PC-9 (cell line): ENCODE results near the gene ACAT2. TPM values are rescaled to one million over a fixed set of nuclear protein-coding genes. Genes with fewer than 3 reads are reported as not detected.

Experiments used
- BruUV-seq: library from RNA; stranded (reverse); fragments of 400-500 nt; replicated peaks from 2 replicates; lab custom pipeline; 2021; lab: Mats Ljungman, UMichigan
- CTCF ChIA-PET: fragments of 300-600 bp; sonication (Branson Sonifier 250); formaldehyde crosslinking; loops from one replicate; lab custom pipeline; 2022; ENCODE audit warnings: antibody characterized with exemption; lab: Charles Lee
- POLR2A ChIA-PET: fragments of 300-600 bp; sonication (Branson Sonifier 250); formaldehyde crosslinking; loops from one replicate; lab custom pipeline; 2022; ENCODE audit warnings: antibody characterized with exemption; ENCODE audit not compliant: unreplicated experiment; lab: Charles Lee
- DNase-seq, 2 experiments: peaks; one replicate each; pipeline versions ENCODE4 v3.0.0 to v3.0.0-alpha.2; 2015 to 2022; ENCODE audit warnings: mixed read lengths in 1 of 2
- H2AFZ ChIP-seq: fragments of 200-600 bp; sonication (generic); 2 replicates; pipeline ENCODE4 v1.8.1; 2017; ENCODE audit warnings: antibody characterized with exemption
- H3F3A ChIP-seq: fragments of 200-600 bp; sonication (generic); 2 replicates; pipeline ENCODE4 v1.8.1; 2017; ENCODE audit warnings: antibody characterized with exemption, mild to moderate bottlenecking, low read depth; ENCODE audit not compliant: insufficient read depth
- H3K27ac ChIP-seq: fragments of 200-600 bp; sonication (generic); 2 replicates; pipeline ENCODE4 v1.6.1; 2016; ENCODE audit warnings: mixed run types
- H3K27me3 ChIP-seq: fragments of 200-600 bp; sonication (generic); 2 replicates; pipeline ENCODE4 v1.6.1; 2016; ENCODE audit warnings: low read depth, mixed run types; ENCODE audit not compliant: insufficient read depth
- H3K36me3 ChIP-seq: fragments of 200-600 bp; sonication (generic); 2 replicates; pipeline ENCODE4 v1.6.1; 2016; ENCODE audit warnings: low read depth, mixed run types
- H3K4me1 ChIP-seq: fragments of 200-600 bp; sonication (generic); replicated peaks from 2 replicates; pipeline ENCODE4 v1.6.1; 2016; ENCODE audit warnings: mixed run types; ENCODE audit not compliant: insufficient read depth
- H3K4me2 ChIP-seq: fragments of 200-600 bp; sonication (generic); 2 replicates; pipeline ENCODE4 v1.6.1; 2017; ENCODE audit warnings: mixed run types
- H3K4me3 ChIP-seq: fragments of 200-600 bp; sonication (generic); 2 replicates; pipeline ENCODE4 v1.6.1; 2016; ENCODE audit warnings: mixed run types
- H3K79me2 ChIP-seq: fragments of 200-600 bp; sonication (generic); 2 replicates; pipeline ENCODE4 v1.6.1; 2017; ENCODE audit warnings: low read depth, mixed run types
- H3K9me2 ChIP-seq: fragments of 200-600 bp; sonication (generic); 2 replicates; pipeline ENCODE4 v1.8.1; 2017; ENCODE audit warnings: mild to moderate bottlenecking; ENCODE audit not compliant: insufficient read depth
- H3K9me3 ChIP-seq: fragments of 200-600 bp; sonication (generic); 2 replicates; pipeline ENCODE4 v1.8.1; 2016; ENCODE audit warnings: low read depth; ENCODE audit not compliant: insufficient read depth
- H4K20me1 ChIP-seq: fragments of 200-600 bp; sonication (generic); 2 replicates; pipeline ENCODE4 v1.8.1; 2017; ENCODE audit not compliant: insufficient read depth
- CTCF ChIP-seq: fragments of 200-600 bp; sonication (generic); conservative IDR thresholded peaks from 2 replicates; pipeline ENCODE4 v1.6.1; 2017; ENCODE audit warnings: mixed run types, antibody characterized with exemption, mild to moderate bottlenecking, moderate library complexity
- EZH2 ChIP-seq: fragments of 200-600 bp; sonication (generic); IDR thresholded peaks from 2 replicates; pipeline ENCODE4 v1.8.0; 2017; ENCODE audit warnings: antibody characterized with exemption, low read depth
- intact Hi-C: fragments of 100-400 bp; cut with micrococcal nuclease; formaldehyde crosslinking; loops from one replicate; pipeline ENCODE4 v1.10.0; 2022; ENCODE audit not compliant: unreplicated experiment
- total RNA-seq: library from RNA; stranded (reverse); gene quantifications from 2 replicates; pipeline ENCODE4 v1.2.3, GENCODE V29; 2021

The ACAT2 gene
- total RNA-seq, 1 experiment from 2014 or later: 71.0 TPM

GRCh38 chr6:159727717-159728445 lies 34.0 kb upstream of the ACAT2 start:
- no peaks in the 10 kb centered on the region for H3K9me3 ChIP-seq
- H3K27ac ChIP-seq: peak overlapping the region; percentile 91
- H4K20me1 ChIP-seq: peaks cover 48% of the 10 kb centered on the region
- peaks cover 17% of the 10 kb centered on the region for H3K4me1 ChIP-seq
- H3K4me3 ChIP-seq: peak overlapping the region; percentile 69
- no peaks in the 10 kb centered on the region for H3K27me3 ChIP-seq
- intact Hi-C loops: loop anchor here (1.0 to 2.0 kb wide), 3 partner anchors 33 to 63 kb away; partner anchors contain the start of genes ACAT2 and MRPL18
- no peaks in the 10 kb centered on the region for H3K9me2 ChIP-seq
- ChIA-PET CTCF (interaction anchor here (1.1 kb wide), 1 partner anchor 37 kb away, joined by 4 read pairs; no protein-coding TSS in a partner anchor), POLR2A (no interaction called here)
- peaks cover 4% of the 10 kb centered on the region; the same call in 1 of the 2 replicates for H3F3A ChIP-seq
- H2AFZ ChIP-seq: peak overlapping the region; percentile 66
- peaks cover 93% of the 10 kb centered on the region for H3K79me2 ChIP-seq
- H3K4me2 ChIP-seq: peak overlapping the region; percentile 96
- no peak for DNase-seq
- peaks cover 18% of the 10 kb centered on the region for H3K36me3 ChIP-seq
- TSS peak; percentile 37 for BruUV-seq
- TF ChIP-seq EZH2 (no peak), CTCF (no peak)

DNA sequence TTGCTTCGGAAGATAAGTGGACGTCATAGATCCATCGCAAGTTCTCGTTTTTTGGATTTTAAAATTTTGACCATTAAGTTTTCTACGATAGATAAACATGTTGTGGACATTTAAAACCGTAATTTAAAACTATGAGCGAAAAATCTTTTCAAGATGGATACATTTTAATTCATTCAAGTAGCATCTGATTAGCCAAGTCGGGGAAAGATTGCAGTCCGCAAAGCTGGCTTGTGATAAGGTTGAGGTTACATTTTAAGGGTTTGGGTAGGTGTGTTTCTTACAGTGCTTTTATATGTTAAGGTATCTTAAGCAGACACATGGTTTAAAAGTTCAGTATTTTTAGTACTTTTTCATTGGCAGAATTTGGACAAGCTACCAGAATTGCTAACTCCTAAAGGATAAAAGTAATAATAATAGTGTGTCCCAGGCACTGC lies 33.3 kb upstream of the ACAT2 start:
- H3F3A ChIP-seq: peaks cover 4% of the 10 kb centered on the region; the same call in 1 of the 2 replicates
- intact Hi-C loops: no loop called here
- POLR2A ChIA-PET: no interaction called here
- peaks cover 17% of the 10 kb centered on the region for H3K4me1 ChIP-seq
- H3K9me2 ChIP-seq: no peaks in the 10 kb centered on the region
- no peak overlapping the region for H2AFZ ChIP-seq
- BruUV-seq: no TSS peak
- H3K4me2 ChIP-seq: peak overlapping the region; percentile 96
- no peaks in the 10 kb centered on the region for H3K9me3 ChIP-seq
- TF ChIP-seq EZH2 (no peak), CTCF (no peak)
- H3K27ac ChIP-seq: peak overlapping the region; percentile 91
- peaks cover 93% of the 10 kb centered on the region for H3K79me2 ChIP-seq
- CTCF ChIA-PET: interaction anchor here (1.1 kb wide), 1 partner anchor 37 kb away, joined by 4 read pairs; no protein-coding TSS in a partner anchor
- H3K36me3 ChIP-seq: peaks cover 18% of the 10 kb centered on the region
- peaks cover 55% of the 10 kb centered on the region for H4K20me1 ChIP-seq
- peak overlapping the region; percentile 69 for H3K4me3 ChIP-seq
- no peak for DNase-seq
- H3K27me3 ChIP-seq: no peaks in the 10 kb centered on the region

- H3K9me2 ChIP-seq: no peaks in the 10 kb centered on the region
- ChIA-PET POLR2A (no interaction called here), CTCF (no interaction called here)
- H3F3A ChIP-seq: peaks cover 1% of the 10 kb centered on the region; the same call in 1 of the 2 replicates
- H3K27me3 ChIP-seq: no peaks in the 10 kb centered on the region
- TF ChIP-seq CTCF (no peak), EZH2 (no peak)
- peaks cover 17% of the 10 kb centered on the region for H3K4me1 ChIP-seq
- H3K36me3 ChIP-seq: peaks cover 14% of the 10 kb centered on the region
- peaks cover 67% of the 10 kb centered on the region for H4K20me1 ChIP-seq
- peaks cover 93% of the 10 kb centered on the region for H3K79me2 ChIP-seq
- H2AFZ ChIP-seq: no peak overlapping the region
- no peak overlapping the region for H3K27ac ChIP-seq
- no peaks in the 10 kb centered on the region for H3K9me3 ChIP-seq
- no peak for DNase-seq
- peak overlapping the region; percentile 69 for H3K4me3 ChIP-seq
- no TSS peak for BruUV-seq
- H3K4me2 ChIP-seq: peak overlapping the region; percentile 96
- intact Hi-C loops: no loop called here
Measured at GRCh38 chr6:159729598-159730331, 32.1 kb upstream of the ACAT2 start.
